Measurements from ENCODE around the gene UBL4B. TPM values are rescaled to one million over a fixed set of nuclear protein-coding genes. Genes with fewer than 3 reads are reported as not detected.
A peak's percentile ranks its signal among the peaks of the same experiment; 100 is the strongest.

UBL4B gene
- total RNA-seq, 4 donors from 2014 or later, result 0.27 to 0.67 TPM; not detected in 2

DNA sequence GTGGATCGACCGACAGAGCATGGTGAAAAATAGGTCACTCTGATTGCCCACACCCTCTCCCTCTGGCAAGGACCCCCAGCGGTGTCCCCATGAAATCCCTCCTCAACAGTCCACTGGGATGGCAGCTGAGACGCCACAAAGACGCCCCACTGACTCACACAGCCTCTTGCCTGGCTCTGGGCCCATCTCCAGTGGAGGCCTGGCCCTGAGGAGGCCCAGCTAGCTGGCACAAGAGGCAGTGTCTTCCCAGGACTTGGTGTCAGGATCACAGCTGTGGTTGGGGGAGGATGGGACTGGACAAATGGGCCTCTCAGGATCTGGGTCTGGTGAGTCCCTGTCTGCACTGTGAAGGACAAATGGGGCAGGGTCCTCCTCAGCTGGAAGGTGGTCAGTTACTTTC is 46.4 kb upstream of the UBL4B start:
- no peak for ATAC-seq
- no peak overlapping the region for H3K27ac ChIP-seq
- H3K9me3 ChIP-seq, result peaks cover 0 to 8% (median 0%) of the 10 kb centered on the region in 3 donors
- peaks cover 44% of the 10 kb centered on the region for H3K27me3 ChIP-seq
- TF ChIP-seq CTCF (IDR thresholded peaks at IDR 0.05) (no peak), POLR2A (IDR thresholded peaks at IDR 0.05) (no peak), EP300 (IDR thresholded peaks at IDR 0.05) (no peak), POLR2AphosphoS5 (IDR thresholded peaks at IDR 0.05) (no peak)
- H3K4me3 ChIP-seq, result no peak overlapping the region
- H3K36me3 ChIP-seq, result peaks cover 0 to 6% of the 10 kb centered on the region in 2 donors
- WGBS, 2 donors (ENCODE audit: low coverage in 1 of 2), result no CpG with 5 or more reads among the region's 5 CpGs
- H3K4me1 ChIP-seq, result peaks cover 0 to 35% (median 16%) of the 10 kb centered on the region in 3 donors

DNA sequence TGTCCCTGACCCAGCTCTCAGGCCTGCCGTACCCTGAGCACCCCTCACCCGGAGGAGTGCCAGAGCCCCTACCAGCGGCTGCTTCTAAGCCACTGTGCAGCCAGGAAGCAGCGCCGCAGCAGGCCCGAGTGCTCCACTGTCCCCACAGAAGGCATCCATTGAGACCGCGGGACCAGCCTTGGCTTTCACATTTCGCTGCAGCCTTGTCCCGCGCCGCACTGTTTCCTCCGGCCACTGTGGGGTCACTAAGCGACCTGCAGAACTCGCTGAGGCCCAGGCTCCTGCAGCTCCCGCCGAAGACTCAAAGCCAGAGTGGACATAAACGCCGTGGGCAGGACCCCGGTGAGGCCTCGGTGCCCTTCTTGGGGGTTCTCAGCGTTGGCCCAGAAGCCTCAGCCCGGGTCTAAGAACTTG is 44.8 kb upstream of the UBL4B start:
- H3K27ac ChIP-seq, result no peak overlapping the region
- peaks cover 0 to 8% (median 0%) of the 10 kb centered on the region in 3 donors for H3K9me3 ChIP-seq
- TF ChIP-seq EP300 (IDR thresholded peaks at IDR 0.05), result no peak
- no peak for TF ChIP-seq CTCF (IDR thresholded peaks at IDR 0.05)
- TF ChIP-seq POLR2A (IDR thresholded peaks at IDR 0.05), result no peak
- no peak for TF ChIP-seq POLR2AphosphoS5 (IDR thresholded peaks at IDR 0.05)
- no peaks in the 10 kb centered on the region for H3K36me3 ChIP-seq
- ATAC-seq, result no peak
- WGBS, 2 donors (ENCODE audit: low coverage in 1 of 2), result no CpG with 5 or more reads among the region's 23 CpGs
- peaks cover 0 to 38% (median 16%) of the 10 kb centered on the region in 3 donors for H3K4me1 ChIP-seq
- no peak overlapping the region for H3K4me3 ChIP-seq
- H3K27me3 ChIP-seq, result peaks cover 60% of the 10 kb centered on the region

DNA sequence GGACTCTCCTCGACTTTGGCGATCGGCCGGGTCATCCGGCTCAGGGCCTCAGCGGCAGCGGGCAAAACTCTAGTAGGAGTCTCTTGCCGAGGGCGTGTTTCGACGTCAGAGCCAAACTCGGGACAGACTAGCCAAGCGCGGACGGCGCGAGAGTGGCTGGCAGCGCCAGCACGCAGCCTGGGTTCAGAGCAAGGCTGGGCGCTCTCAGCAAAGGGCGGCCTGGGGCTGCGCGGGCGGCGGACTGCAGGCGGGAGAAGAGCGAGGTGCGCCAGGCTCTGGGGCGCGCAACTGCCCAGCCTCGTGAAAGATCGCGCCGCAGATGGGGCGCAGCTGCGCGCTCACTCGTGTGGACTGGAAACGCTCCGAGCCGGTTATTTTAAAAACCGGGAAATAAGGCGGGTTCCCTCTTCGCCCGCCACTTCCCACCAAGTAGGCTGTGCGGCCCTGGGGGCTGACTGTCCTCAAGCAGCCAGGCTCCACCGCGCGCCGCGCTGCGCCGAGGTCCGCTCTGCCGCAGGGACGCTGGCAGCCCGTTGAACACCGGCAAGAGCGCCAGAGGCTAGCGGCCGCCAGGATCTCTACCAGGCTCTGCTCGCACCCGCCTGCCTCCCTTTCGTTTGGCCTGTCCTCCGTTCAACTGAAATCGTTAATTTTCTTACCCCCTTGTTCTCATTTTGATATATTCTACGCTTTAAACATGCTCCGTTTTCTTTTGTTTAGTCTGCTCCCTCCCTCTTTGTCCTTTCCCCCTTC is 44.2 kb upstream of the UBL4B start:
- Histone ChIP-seq H3K4me1 (peaks cover 0 to 38% (median 16%) of the 10 kb centered on the region in 3 donors), H3K36me3 (no peaks in the 10 kb centered on the region), H3K27ac (no peak overlapping the region), H3K27me3 (peaks cover 66% of the 10 kb centered on the region), H3K4me3 (peak overlapping the region in 1 of 2 donors; percentile 5), H3K9me3 (peaks cover 0 to 8% (median 0%) of the 10 kb centered on the region in 3 donors)
- 6 to 17% methylated on average over 3 to 26 of the region's 68 CpGs for WGBS, 2 donors (ENCODE audit: low coverage in 1 of 2)
- ATAC-seq, result no peak
- no peak for TF ChIP-seq CTCF (IDR thresholded peaks at IDR 0.05)
- TF ChIP-seq POLR2A (IDR thresholded peaks at IDR 0.05), result no peak
- TF ChIP-seq POLR2AphosphoS5 (IDR thresholded peaks at IDR 0.05), result no peak
- TF ChIP-seq EP300 (IDR thresholded peaks at IDR 0.05), result no peak

DNA sequence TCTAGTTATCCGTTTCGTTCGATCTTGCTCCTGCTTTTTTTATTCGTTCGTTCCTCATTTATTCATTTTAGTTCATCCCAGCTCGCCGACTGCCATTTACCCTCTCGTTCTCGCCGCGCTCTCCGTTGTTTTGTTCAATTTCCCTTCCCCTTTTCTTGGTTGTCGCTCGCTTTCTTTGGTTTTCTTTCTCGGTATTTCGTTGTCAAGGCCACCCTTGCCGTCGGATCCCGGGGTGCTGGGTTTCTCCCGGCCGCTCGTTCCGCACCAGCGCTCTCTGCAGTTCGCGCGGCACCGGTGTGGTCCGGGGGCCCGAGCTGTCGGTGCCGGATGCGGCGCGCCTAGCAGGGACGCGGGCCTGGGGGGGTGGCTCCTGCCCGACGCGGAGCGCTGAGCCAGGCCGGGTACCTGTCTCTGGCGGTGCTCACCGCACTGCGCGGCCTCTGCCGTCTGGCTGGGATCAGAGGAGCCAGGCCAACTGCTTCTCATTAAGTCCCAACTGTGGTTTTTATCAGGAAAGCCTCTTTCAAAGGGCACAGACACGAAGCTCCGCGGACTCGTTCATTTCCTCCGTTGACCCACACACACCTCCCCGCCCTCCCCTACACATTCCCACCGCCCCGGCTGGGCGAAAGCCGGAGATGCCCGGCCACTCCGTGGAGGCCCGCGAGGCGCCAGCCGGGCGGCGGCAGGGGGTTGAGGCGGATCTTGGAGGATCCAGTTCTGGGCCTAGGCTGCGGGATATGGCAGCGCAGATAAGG is 43.4 kb upstream of the UBL4B start:
- Histone ChIP-seq H3K27me3 (peaks cover 74% of the 10 kb centered on the region), H3K4me1 (peaks cover 0 to 38% (median 16%) of the 10 kb centered on the region in 3 donors), H3K9me3 (peaks cover 0 to 8% (median 0%) of the 10 kb centered on the region in 3 donors), H3K27ac (no peak overlapping the region), H3K36me3 (no peaks in the 10 kb centered on the region), H3K4me3 (no peak overlapping the region)
- TF ChIP-seq POLR2AphosphoS5 (IDR thresholded peaks at IDR 0.05) (peak; percentile 75), CTCF (IDR thresholded peaks at IDR 0.05) (no peak), POLR2A (IDR thresholded peaks at IDR 0.05) (no peak), EP300 (IDR thresholded peaks at IDR 0.05) (no peak)
- WGBS, 2 donors (ENCODE audit: low coverage in 1 of 2), result 5 to 7% methylated on average over 10 to 23 of the region's 68 CpGs
- no peak for ATAC-seq

Data from gastroesophageal sphincter (tissue), 4 donors.